Thyroid gland (tissue), 4 donors: ENCODE measurements around the gene EHD2. TPM values are rescaled to one million over a fixed set of nuclear protein-coding genes. Genes with fewer than 3 reads are reported as not detected.
A peak's percentile ranks its signal among the peaks of the same experiment; 100 is the strongest.
"Not testable (repeated sequence)": the region's sequence is repeated elsewhere in the genome, so short reads cannot be mapped to it uniquely, and the experiment has no call there.

Experiments
- DNase-seq, 2 donors: peaks; one replicate each; pipeline ENCODE4 v3.0.0-alpha.2; 2019
- H3K27ac ChIP-seq, 3 donors: fragments of 200-600 bp; sonication (generic); 1 replicate in 2 of 3; 2 replicates in 1 of 3; pipeline ENCODE4 v1.5.1; 2016 to 2019; ENCODE audit warnings: mild to moderate bottlenecking in 1 of 3, moderate library complexity in 1 of 3
- H3K27me3 ChIP-seq: fragments of 200-600 bp; sonication (generic); one replicate; pipeline ENCODE4 v1.5.1; 2019
- H3K36me3 ChIP-seq, 2 donors: fragments of 200-600 bp; sonication (generic); one replicate each; pipeline ENCODE4 v1.5.1; 2016 to 2019
- H3K4me1 ChIP-seq, 2 donors: fragments of 200-600 bp; sonication (generic); one replicate each; pipeline ENCODE4 v1.5.1; 2017 to 2019
- H3K4me3 ChIP-seq, 3 donors: fragments of 200-600 bp; sonication (generic); replicated peaks in 1 of 3; 1 replicate in 2 of 3; 2 replicates in 1 of 3; pipeline ENCODE4 v1.5.1; 2016; ENCODE audit warnings: mild to moderate bottlenecking in 1 of 3
- H3K9me3 ChIP-seq: fragments of 200-600 bp; sonication (generic); one replicate; pipeline ENCODE4 v1.5.1; 2017
- POLR2A ChIP-seq, 2 donors: fragments of 450-650 bp; IDR thresholded peaks; one replicate each; pipeline ENCODE4 v1.6.1; 2017; ENCODE audit warnings: antibody characterized with exemption in 2 of 2, mild to moderate bottlenecking in 2 of 2, moderate library complexity in 1 of 2
- WGBS, 2 donors: methylation state at CpG; one replicate each; pipeline ENCODE4 v1.1.5; 2017; 5-methylcytosine and 5-hydroxymethylcytosine counted together
- intact Hi-C: fragments of 100-400 bp; cut with DNase I; formaldehyde crosslinking; loops from one replicate; pipeline ENCODE4 v1.15.1; 2023
- total RNA-seq, 4 donors: library from RNA; depleted of rRNA; stranded (reverse); fragments of >200 nt; gene quantifications; one replicate each; pipeline ENCODE4 v1.2.3, GENCODE V29; 2016
- TF ChIP-seq, protein P1 (sequence below), 6 experiments: fragments of 200-600 bp in 3 of 6; fragments of 450-650 bp in 3 of 6; sonication (generic) in 3 of 6; IDR thresholded peaks; one replicate each; pipeline ENCODE4 v1.5.1; 2016 to 2019; ENCODE audit warnings: antibody characterized with exemption in 6 of 6, mild to moderate bottlenecking in 2 of 6, inconsistent platforms in 1 of 6, moderate library complexity in 1 of 6

The EHD2 gene
- total RNA-seq, 4 donors from 2014 or later = 41.9 to 48.0 (median 44.3) TPM

DNA sequence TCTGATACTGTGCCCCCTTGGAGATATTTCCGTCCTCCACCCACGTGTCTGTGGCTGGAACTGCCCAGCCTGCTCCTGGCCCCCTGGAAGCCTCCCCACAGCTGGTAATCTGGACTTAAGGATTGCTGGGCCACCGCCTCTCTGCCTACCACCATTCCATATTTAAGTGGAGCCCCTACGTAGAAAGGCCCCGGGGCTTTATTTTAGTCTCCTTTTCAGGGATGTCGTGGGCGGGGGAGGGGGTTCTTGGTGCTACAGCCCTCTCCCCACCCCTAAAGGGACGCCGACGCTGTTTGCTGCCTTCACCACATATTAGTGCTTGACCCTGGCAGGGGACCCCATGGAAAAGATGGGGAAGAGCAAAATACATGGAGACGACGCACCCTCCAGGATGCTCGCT is 29.4 kb downstream of the EHD2 start:
- 51 to 58% methylated on average over 13 of the region's 13 CpGs for WGBS, 2 donors
- TF ChIP-seq, protein P1, sequence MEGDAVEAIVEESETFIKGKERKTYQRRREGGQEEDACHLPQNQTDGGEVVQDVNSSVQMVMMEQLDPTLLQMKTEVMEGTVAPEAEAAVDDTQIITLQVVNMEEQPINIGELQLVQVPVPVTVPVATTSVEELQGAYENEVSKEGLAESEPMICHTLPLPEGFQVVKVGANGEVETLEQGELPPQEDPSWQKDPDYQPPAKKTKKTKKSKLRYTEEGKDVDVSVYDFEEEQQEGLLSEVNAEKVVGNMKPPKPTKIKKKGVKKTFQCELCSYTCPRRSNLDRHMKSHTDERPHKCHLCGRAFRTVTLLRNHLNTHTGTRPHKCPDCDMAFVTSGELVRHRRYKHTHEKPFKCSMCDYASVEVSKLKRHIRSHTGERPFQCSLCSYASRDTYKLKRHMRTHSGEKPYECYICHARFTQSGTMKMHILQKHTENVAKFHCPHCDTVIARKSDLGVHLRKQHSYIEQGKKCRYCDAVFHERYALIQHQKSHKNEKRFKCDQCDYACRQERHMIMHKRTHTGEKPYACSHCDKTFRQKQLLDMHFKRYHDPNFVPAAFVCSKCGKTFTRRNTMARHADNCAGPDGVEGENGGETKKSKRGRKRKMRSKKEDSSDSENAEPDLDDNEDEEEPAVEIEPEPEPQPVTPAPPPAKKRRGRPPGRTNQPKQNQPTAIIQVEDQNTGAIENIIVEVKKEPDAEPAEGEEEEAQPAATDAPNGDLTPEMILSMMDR (IDR thresholded peaks at IDR 0.05) = no peak
- no peak for TF ChIP-seq POLR2A (IDR thresholded peaks at IDR 0.05)
- peak overlapping the region; percentile 99 for H3K27ac ChIP-seq
- DNase-seq = no peak
- intact Hi-C loops = no loop called here
- H3K4me3 ChIP-seq = no peak overlapping the region
- H3K36me3 ChIP-seq = peaks cover 0 to 16% of the 10 kb centered on the region in 2 donors
- H3K27me3 ChIP-seq = no peaks in the 10 kb centered on the region
- H3K4me1 ChIP-seq = peaks cover 21 to 34% of the 10 kb centered on the region in 2 donors
- H3K9me3 ChIP-seq = no peaks in the 10 kb centered on the region

DNA sequence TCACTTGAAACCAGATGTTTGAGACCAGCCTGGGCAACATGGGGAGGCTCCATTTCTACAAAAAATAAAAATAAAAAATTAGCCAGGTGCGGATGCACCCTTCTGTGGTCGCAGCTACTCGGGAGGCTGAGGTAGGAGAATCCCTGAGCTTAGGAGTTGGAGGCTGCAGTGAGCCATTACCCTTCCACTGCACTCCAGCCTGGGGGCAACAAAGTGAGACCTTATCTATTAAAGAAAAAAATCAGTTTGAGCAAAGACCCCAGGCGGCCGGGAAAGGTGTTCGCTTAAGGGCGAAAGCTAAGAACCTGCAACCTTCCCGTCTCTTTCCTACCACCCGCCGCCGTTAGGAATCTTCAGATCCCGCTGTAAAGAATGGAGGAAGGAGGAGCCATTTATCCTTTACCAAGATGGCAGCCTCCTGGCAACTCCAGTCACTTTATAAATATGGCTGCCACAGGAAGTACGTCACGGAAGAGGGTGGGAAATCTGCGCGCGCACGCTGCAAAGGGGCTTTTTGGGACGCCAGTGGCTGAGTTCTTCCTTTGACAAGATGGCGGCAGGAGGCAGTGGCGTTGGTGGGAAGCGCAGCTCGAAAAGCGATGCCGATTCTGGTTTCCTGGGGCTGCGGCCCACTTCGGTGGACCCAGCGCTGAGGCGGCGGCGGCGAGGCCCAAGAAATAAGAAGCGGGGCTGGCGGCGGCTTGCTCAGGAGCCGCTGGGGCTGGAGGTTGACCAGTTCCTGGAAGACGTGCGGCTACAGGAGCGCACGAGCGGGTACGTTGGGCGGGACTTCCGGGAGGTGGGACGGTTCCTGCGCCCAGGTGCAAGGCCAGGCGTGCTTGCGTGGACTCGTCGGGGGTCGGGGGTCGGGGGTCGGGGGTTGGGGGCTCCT is 32.0 kb downstream of the EHD2 start, which contains the start of gene NOP53:
NOP53 (plus strand) TSS at position 537 of the 892 bp plus-strand sequence; CDS start at position 551, 14 bp downstream.
- Histone ChIP-seq H3K27me3 (no peaks in the 10 kb centered on the region), H3K27ac (peak within 1 kb of the TSS; percentile 91 to 99 (median 98)), H3K4me3 (peak within 1 kb of the TSS; percentile 49 to 93 (median 71)), H3K4me1 (peaks cover 21 to 34% of the 10 kb centered on the region in 2 donors), H3K9me3 (no peaks in the 10 kb centered on the region), H3K36me3 (peaks cover 19 to 39% of the 10 kb centered on the region in 2 donors)
- peak; percentile 96 to 97 for DNase-seq
- intact Hi-C loops = loop anchor here (5.0 kb wide), 1 partner anchor 33 kb away; the partner anchor contains the start of gene EHD2
- TF ChIP-seq, protein P1 (IDR thresholded peaks at IDR 0.05) = peak in 2 of 6 experiments; percentile 14 to 31
- TF ChIP-seq POLR2A (IDR thresholded peaks at IDR 0.05) = peak in 1 of 2 donors; percentile 80
- WGBS, 2 donors = 8 to 14% methylated on average over 24 to 40 of the region's 53 CpGs

DNA sequence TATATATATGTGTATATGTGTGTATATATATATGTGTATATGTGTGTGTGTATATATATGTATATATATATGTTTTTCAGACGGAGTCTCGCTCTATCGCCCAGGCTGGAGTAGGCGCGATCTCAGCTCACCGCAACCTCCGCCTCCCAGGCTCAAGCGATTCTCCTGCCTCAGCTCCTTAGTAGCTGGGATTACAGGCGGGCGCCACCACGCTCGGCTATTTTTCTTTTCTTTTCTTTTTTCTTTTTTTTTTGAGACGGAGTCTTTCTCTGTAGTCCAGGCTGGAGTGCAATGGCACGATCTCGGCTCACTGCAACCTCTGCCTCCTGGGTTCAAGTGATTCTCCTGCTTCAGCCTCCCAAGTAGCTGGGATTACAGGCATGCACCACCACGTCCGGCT is 32.9 kb downstream of the EHD2 start:
- Histone ChIP-seq H3K4me3 (peak overlapping the region in 2 of 3 donors; percentile 71 to 93), H3K4me1 (peaks cover 21 to 34% of the 10 kb centered on the region in 2 donors), H3K36me3 (peaks cover 28 to 45% of the 10 kb centered on the region in 2 donors)
- WGBS, 2 donors = 58 to 68% methylated on average over 17 of the region's 17 CpGs
- not testable (repeated sequence) for DNase-seq, H3K9me3 ChIP-seq, H3K27ac ChIP-seq, H3K27me3 ChIP-seq
- intact Hi-C loops = loop anchor here (5.0 kb wide), 1 partner anchor 34 kb away; the partner anchor contains the start of gene EHD2

DNA sequence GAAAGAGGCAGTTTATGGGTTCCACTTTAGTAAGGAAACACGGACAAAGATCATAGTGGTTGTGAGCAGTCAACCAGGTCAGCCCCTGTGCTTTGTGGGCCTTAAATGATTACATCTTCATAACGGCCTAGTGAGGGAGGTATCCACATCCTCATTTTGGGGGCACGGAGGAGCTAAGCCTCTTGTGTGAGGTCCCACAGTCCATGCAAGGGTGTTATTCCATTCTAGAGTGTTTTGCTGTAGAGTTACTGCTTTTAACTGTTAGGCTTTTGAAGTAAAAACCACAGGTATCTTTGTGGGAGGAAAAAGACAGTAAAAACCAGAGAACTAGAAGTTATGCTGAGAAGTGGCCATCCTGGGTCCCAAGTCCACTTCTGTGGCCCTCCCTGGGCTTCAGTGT is 36.1 kb downstream of the EHD2 start:
- intact Hi-C loops = loop anchor here (5.0 kb wide), 1 partner anchor 37 kb away; the partner anchor contains the start of gene EHD2
- 78 to 88% methylated on average over 3 of the region's 3 CpGs for WGBS, 2 donors
- Histone ChIP-seq H3K4me3 (no peak overlapping the region), H3K27me3 (no peaks in the 10 kb centered on the region), H3K9me3 (no peaks in the 10 kb centered on the region), H3K36me3 (peaks cover 59 to 72% of the 10 kb centered on the region in 2 donors), H3K4me1 (peaks cover 10 to 20% of the 10 kb centered on the region in 2 donors), H3K27ac (no peak overlapping the region)
- no peak for DNase-seq
- TF ChIP-seq, protein P1 (IDR thresholded peaks at IDR 0.05) = no peak
- TF ChIP-seq POLR2A (IDR thresholded peaks at IDR 0.05) = no peak

DNA sequence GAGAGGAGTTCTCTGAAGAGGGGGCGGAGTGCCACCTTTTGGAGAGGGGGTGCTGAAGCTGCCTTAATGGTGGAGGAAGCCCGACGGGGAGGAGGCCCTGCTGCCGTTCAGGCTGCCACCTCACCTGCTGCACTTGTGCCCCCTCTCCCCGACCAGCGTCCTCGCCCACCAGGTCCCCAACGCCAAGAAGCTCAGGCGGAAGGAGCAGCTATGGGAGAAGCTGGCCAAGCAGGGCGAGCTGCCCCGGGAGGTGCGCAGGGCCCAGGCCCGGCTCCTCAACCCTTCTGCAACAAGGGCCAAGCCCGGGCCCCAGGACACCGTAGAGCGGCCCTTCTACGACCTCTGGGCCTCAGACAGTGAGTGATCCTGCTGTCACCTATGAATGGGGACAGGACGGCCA is 37.5 kb downstream of the EHD2 start:
- Histone ChIP-seq H3K9me3 (no peaks in the 10 kb centered on the region), H3K4me3 (no peak overlapping the region), H3K27me3 (no peaks in the 10 kb centered on the region), H3K36me3 (peaks cover 73 to 86% of the 10 kb centered on the region in 2 donors), H3K4me1 (peaks cover 9 to 12% of the 10 kb centered on the region in 2 donors), H3K27ac (no peak overlapping the region)
- 89 to 96% methylated on average over 11 to 13 of the region's 18 CpGs for WGBS, 2 donors
- no peak for DNase-seq
- intact Hi-C loops = no loop called here
- TF ChIP-seq, protein P1 (IDR thresholded peaks at IDR 0.05) = no peak
- TF ChIP-seq POLR2A (IDR thresholded peaks at IDR 0.05) = no peak
